Measurements from ENCODE around the gene JARID2. TPM values are rescaled to one million over a fixed set of nuclear protein-coding genes. Genes with fewer than 3 reads are reported as not detected.

Gene JARID2
- polyA plus RNA-seq, 1 donor (not counting 4 experiments of a cell fraction or from before 2014, with no cell fraction given) = 11.0 TPM

- Histone ChIP-seq H3K4me1 (ENCODE audit: control insufficient read depth, extremely low read depth, insufficient read depth, low read length) (peaks cover 12% of the 10 kb centered on the region), H3K27me3 (ENCODE audit: control insufficient read depth, extremely low read depth, insufficient read depth, low read length) (no peaks in the 10 kb centered on the region), H3K36me3 (ENCODE audit: control insufficient read depth in 2 of 2, extremely low read depth in 1 of 2, insufficient read depth in 2 of 2, low read length in 2 of 2) (no peaks in the 10 kb centered on the region), H2AFZ (ENCODE audit: control insufficient read depth, low read length) (no peak overlapping the region), H3K4me2 (ENCODE audit: control insufficient read depth, extremely low read depth, insufficient read depth, low read depth, low read length) (no peak overlapping the region), H3K27ac (ENCODE audit: control insufficient read depth, insufficient read depth, low read length) (no peak overlapping the region), H3K9ac (ENCODE audit: control insufficient read depth, extremely low read depth, insufficient read depth, low read length) (no peak overlapping the region), H3K9me1 (ENCODE audit: control insufficient read depth, extremely low read depth, insufficient read depth, low read length) (peaks cover 9% of the 10 kb centered on the region), H4K20me1 (ENCODE audit: control insufficient read depth, extremely low read depth, insufficient read depth, low read length) (peaks cover 10% of the 10 kb centered on the region), H3K4me3 (ENCODE audit: control insufficient read depth in 2 of 3, extremely low read depth in 1 of 3, insufficient read depth in 2 of 3, low read depth in 1 of 3, low read length in 3 of 3) (no peak overlapping the region), H3K9me3 (ENCODE audit: control insufficient read depth, low read depth, low read length) (no peaks in the 10 kb centered on the region), H3K79me2 (ENCODE audit: control insufficient read depth, insufficient read depth, low read length) (peaks cover 94% of the 10 kb centered on the region)
- FAIRE-seq = no peak
- DNase-seq (ENCODE audit: low read depth, low spot score) = no peak
- dilution Hi-C loops (cut with MboI; ENCODE audit: extremely low pct_ligation_motif_present, low sequenced_read_pairs) = no loop called here
- no peak for TF ChIP-seq CTCF (optimal IDR thresholded peaks at IDR 0.05 in 1 of 3, IDR thresholded peaks at IDR 0.05 in 1 of 3, conservative IDR thresholded peaks at IDR 0.05 in 1 of 3; ENCODE audit: extremely low read depth in 1 of 3, insufficient read depth in 2 of 3, low read length in 3 of 3)
- TF ChIP-seq EZH2 (IDR thresholded peaks at IDR 0.05; ENCODE audit: low read length) = no peak
Observed at GRCh38 chr6:15309611-15310283, 63.9 kb downstream of the JARID2 start.

- Histone ChIP-seq H3K27ac (ENCODE audit: control insufficient read depth, insufficient read depth, low read length) (no peak overlapping the region), H3K4me3 (ENCODE audit: control insufficient read depth in 2 of 3, extremely low read depth in 1 of 3, insufficient read depth in 2 of 3, low read depth in 1 of 3, low read length in 3 of 3) (no peak overlapping the region), H2AFZ (ENCODE audit: control insufficient read depth, low read length) (no peak overlapping the region), H3K9me3 (ENCODE audit: control insufficient read depth, low read depth, low read length) (no peaks in the 10 kb centered on the region), H3K4me2 (ENCODE audit: control insufficient read depth, extremely low read depth, insufficient read depth, low read depth, low read length) (no peak overlapping the region), H3K36me3 (ENCODE audit: control insufficient read depth in 2 of 2, extremely low read depth in 1 of 2, insufficient read depth in 2 of 2, low read length in 2 of 2) (no peaks in the 10 kb centered on the region), H3K4me1 (ENCODE audit: control insufficient read depth, extremely low read depth, insufficient read depth, low read length) (peaks cover 12% of the 10 kb centered on the region), H3K9ac (ENCODE audit: control insufficient read depth, extremely low read depth, insufficient read depth, low read length) (no peak overlapping the region), H3K9me1 (ENCODE audit: control insufficient read depth, extremely low read depth, insufficient read depth, low read length) (peaks cover 9% of the 10 kb centered on the region), H3K27me3 (ENCODE audit: control insufficient read depth, extremely low read depth, insufficient read depth, low read length) (no peaks in the 10 kb centered on the region), H4K20me1 (ENCODE audit: control insufficient read depth, extremely low read depth, insufficient read depth, low read length) (peaks cover 10% of the 10 kb centered on the region), H3K79me2 (ENCODE audit: control insufficient read depth, insufficient read depth, low read length) (peaks cover 94% of the 10 kb centered on the region)
- DNase-seq (ENCODE audit: low read depth, low spot score) = no peak
- TF ChIP-seq CTCF (optimal IDR thresholded peaks at IDR 0.05 in 1 of 3, IDR thresholded peaks at IDR 0.05 in 1 of 3, conservative IDR thresholded peaks at IDR 0.05 in 1 of 3; ENCODE audit: extremely low read depth in 1 of 3, insufficient read depth in 2 of 3, low read length in 3 of 3) (no peak), EZH2 (IDR thresholded peaks at IDR 0.05; ENCODE audit: low read length) (no peak)
- dilution Hi-C loops (cut with MboI; ENCODE audit: extremely low pct_ligation_motif_present, low sequenced_read_pairs) = no loop called here
- FAIRE-seq = no peak
Observed at GRCh38 chr6:15310680-15311079, 64.8 kb downstream of the JARID2 start.

Measured in keratinocyte (primary cell).